Thymus (tissue), 11 donors: ENCODE data around the gene C15orf61. TPM values are rescaled to one million over a fixed set of nuclear protein-coding genes. Genes with fewer than 3 reads are reported as not detected.

Experiments
- DNase-seq, 9 donors: peaks; one replicate each; pipeline ENCODE4 v3.0.0-alpha.2; 2013; ENCODE audit warnings: low spot score in 9 of 9, low read depth in 6 of 9, missing footprints in 1 of 9
- H3K27ac ChIP-seq, 2 donors: one replicate each; pipeline ENCODE4 v1.5.1; 2013; ENCODE audit warnings: control low read depth in 1 of 2, low read depth in 1 of 2, low read length in 1 of 2, mild to moderate bottlenecking in 1 of 2, moderate library complexity in 1 of 2
- H3K27me3 ChIP-seq, 2 donors: one replicate each; pipeline ENCODE4 v1.5.1; 2013; ENCODE audit warnings: low read length in 1 of 2; ENCODE audit not compliant: control insufficient read depth in 2 of 2, insufficient read depth in 1 of 2
- H3K36me3 ChIP-seq, 2 donors: one replicate each; pipeline ENCODE4 v1.5.1; 2013; ENCODE audit warnings: low read length in 1 of 2, mild to moderate bottlenecking in 1 of 2, moderate library complexity in 1 of 2; ENCODE audit not compliant: control insufficient read depth in 2 of 2, insufficient read depth in 2 of 2
- H3K4me1 ChIP-seq, 2 donors: one replicate each; pipeline ENCODE4 v1.5.1; 2013; ENCODE audit warnings: low read length in 2 of 2; ENCODE audit not compliant: control insufficient read depth in 2 of 2, insufficient read depth in 2 of 2
- H3K4me3 ChIP-seq, 2 donors: one replicate each; pipeline ENCODE4 v1.5.1; 2013; ENCODE audit warnings: low read length in 2 of 2, control low read depth in 1 of 2, mild to moderate bottlenecking in 1 of 2
- H3K9me3 ChIP-seq, 2 donors: one replicate each; pipeline ENCODE4 v1.5.1; 2013; ENCODE audit warnings: low read length in 1 of 2, mild to moderate bottlenecking in 1 of 2; ENCODE audit not compliant: control insufficient read depth in 2 of 2, insufficient read depth in 1 of 2
- WGBS: extraction: QIAGEN DNeasy Blood & Tissue Kit; methylation state at CpG from one replicate; pipeline ENCODE4 v1.1.7; 2013; 5-methylcytosine and 5-hydroxymethylcytosine counted together
- polyA plus RNA-seq: library from polyadenylated mRNA; stranded (reverse); fragments of 200-250 nt; gene quantifications from one replicate; pipeline ENCODE4 v1.2.3, GENCODE V29; 2013
- total RNA-seq: library from RNA; stranded (reverse); fragments of 120-200 nt; gene quantifications from one replicate; pipeline ENCODE4 v1.2.4, GENCODE V29; 2013
- donor health status: healthy.

C15orf61 gene
- total and polyA plus RNA-seq, 2 donors, result 2.5 to 2.9 TPM

- peaks cover 3 to 22% of the 10 kb centered on the region in 2 donors for H3K36me3 ChIP-seq
- WGBS, result 98% methylated on average over 3 of the region's 3 CpGs
Observed at GRCh38 chr15:67569668-67570067, 48.7 kb downstream of the C15orf61 start.

GRCh38 chr15:67570875-67571647 lies 50.1 kb downstream of the C15orf61 start:
- Histone ChIP-seq H3K27ac (no peak overlapping the region), H3K9me3 (no peaks in the 10 kb centered on the region), H3K4me3 (no peak overlapping the region), H3K27me3 (no peaks in the 10 kb centered on the region), H3K4me1 (no peaks in the 10 kb centered on the region), H3K36me3 (peaks cover 3 to 22% of the 10 kb centered on the region in 2 donors)
- WGBS, result 98% methylated on average over 4 of the region's 4 CpGs
- no peak for DNase-seq

More at GRCh38 chr15:67569668-67570067, 48.7 kb downstream of the C15orf61 start:
- Histone ChIP-seq H3K27me3 (no peaks in the 10 kb centered on the region), H3K27ac (no peak overlapping the region), H3K4me3 (no peak overlapping the region), H3K9me3 (no peaks in the 10 kb centered on the region), H3K4me1 (no peaks in the 10 kb centered on the region)
- DNase-seq, result no peak

- no peak for DNase-seq
- Histone ChIP-seq H3K4me3 (no peak overlapping the region), H3K27ac (no peak overlapping the region), H3K27me3 (no peaks in the 10 kb centered on the region), H3K9me3 (no peaks in the 10 kb centered on the region), H3K36me3 (peaks cover 3 to 22% of the 10 kb centered on the region in 2 donors), H3K4me1 (no peaks in the 10 kb centered on the region)
- WGBS, result 99% methylated on average over 5 of the region's 5 CpGs
Observed at GRCh38 chr15:67571648-67572415, 50.9 kb downstream of the C15orf61 start.

- no peaks in the 10 kb centered on the region for H3K9me3 ChIP-seq
- H3K27me3 ChIP-seq, result no peaks in the 10 kb centered on the region
- H3K27ac ChIP-seq, result no peak overlapping the region
- H3K36me3 ChIP-seq, result peaks cover 3 to 24% of the 10 kb centered on the region in 2 donors
- H3K4me3 ChIP-seq, result no peak overlapping the region
- 95% methylated on average over 3 of the region's 3 CpGs for WGBS
- no peaks in the 10 kb centered on the region for H3K4me1 ChIP-seq
- DNase-seq, result no peak
Observed at GRCh38 chr15:67573194-67573593, 52.3 kb downstream of the C15orf61 start.

GRCh38 chr15:67575039-67575502 lies 54.1 kb downstream of the C15orf61 start:
- no peak for DNase-seq
- H3K27ac ChIP-seq, result no peak overlapping the region
- 92% methylated on average over 4 of the region's 4 CpGs for WGBS
- no peaks in the 10 kb centered on the region for H3K4me1 ChIP-seq
- no peak overlapping the region for H3K4me3 ChIP-seq
- H3K36me3 ChIP-seq, result peaks cover 0 to 18% of the 10 kb centered on the region in 2 donors
- H3K27me3 ChIP-seq, result no peaks in the 10 kb centered on the region
- H3K9me3 ChIP-seq, result no peaks in the 10 kb centered on the region

DNA sequence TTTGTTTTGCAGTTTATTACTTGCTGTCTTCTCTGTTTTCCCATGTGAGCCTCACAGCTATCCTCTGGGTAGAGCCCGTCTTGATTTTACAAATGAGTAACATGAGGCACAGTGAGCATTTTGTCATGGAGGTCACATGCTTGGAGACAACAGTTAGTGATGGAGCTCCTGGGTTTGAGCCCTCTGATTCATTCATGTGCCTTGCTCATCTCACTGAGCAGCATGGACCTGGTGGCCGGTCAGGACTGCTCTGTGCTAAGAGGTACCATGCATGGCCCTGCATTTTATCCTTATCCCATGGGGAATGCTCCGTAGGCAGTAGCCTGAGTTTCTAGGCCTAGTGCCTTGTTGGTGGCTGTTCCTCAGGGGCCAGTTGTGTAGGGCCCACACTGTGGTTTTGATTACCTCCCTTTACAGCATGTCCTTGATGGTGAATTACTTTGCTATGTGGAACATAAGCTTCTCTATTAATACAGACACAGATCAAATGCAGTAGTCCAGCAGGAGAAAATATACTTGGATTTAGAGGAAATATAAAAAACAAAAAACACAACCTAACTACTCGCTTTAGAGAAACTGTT lies 57.2 kb downstream of the C15orf61 start:
- Histone ChIP-seq H3K4me3 (no peak overlapping the region), H3K4me1 (no peaks in the 10 kb centered on the region), H3K27ac (no peak overlapping the region), H3K9me3 (no peaks in the 10 kb centered on the region), H3K36me3 (peaks cover 0 to 9% of the 10 kb centered on the region in 2 donors), H3K27me3 (no peaks in the 10 kb centered on the region)
- DNase-seq, result no peak
- 98% methylated on average over 4 of the region's 4 CpGs for WGBS

GRCh38 chr15:67579164-67579563 lies 58.2 kb downstream of the C15orf61 start:
- no peak for DNase-seq
- no peaks in the 10 kb centered on the region for H3K9me3 ChIP-seq
- no peak overlapping the region for H3K4me3 ChIP-seq
- WGBS, result 97% methylated on average over 5 of the region's 5 CpGs
- H3K27ac ChIP-seq, result no peak overlapping the region
- H3K27me3 ChIP-seq, result no peaks in the 10 kb centered on the region
- no peaks in the 10 kb centered on the region for H3K4me1 ChIP-seq
- H3K36me3 ChIP-seq, result peaks cover 0 to 9% of the 10 kb centered on the region in 2 donors
